ENCODE results near the gene GNB4.
A peak's percentile ranks its signal among the peaks of the same experiment; 100 is the strongest.

The GNB4 gene

DNA sequence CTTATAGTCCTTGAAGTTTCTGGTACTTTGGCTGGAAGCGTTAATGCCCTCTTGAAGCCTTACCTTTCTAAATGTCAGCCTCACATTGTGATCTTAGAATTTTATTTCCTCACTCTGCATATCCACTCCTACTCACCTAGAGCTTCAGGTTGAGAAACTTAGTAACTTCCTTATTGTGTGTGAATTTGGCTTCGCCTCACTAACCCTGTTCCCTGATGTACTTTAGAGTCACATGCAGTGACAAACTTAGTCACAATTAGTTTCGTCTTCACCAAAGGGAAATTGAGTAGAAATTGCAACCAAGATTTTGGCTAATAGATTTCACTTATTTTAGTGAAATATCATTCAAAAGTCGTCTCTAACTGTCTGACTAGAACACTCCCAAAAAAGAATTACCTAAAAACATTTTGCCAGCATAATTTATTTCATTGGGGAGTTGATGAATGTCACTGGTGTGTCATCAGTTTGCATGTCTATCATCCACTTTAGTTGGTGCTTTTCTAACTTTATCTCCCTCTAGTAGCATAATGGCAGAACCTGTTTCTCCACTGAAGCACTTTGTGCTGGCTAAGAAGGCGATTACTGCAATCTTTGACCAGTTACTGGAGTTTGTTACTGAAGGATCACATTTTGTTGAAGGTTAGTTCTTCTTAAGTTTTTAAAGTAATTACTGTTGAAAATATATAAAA, 102.8 kb downstream of the GNB4 start:
- no peak for DNase-seq

- peak; percentile 99 for DNase-seq
These were observed 103.7 kb downstream of the GNB4 start, which contains the start of gene MFN1 for GRCh38 chr3:179347345-179348194. Gene MFN1 (plus strand): TSS chr3:179347709. CDS start chr3:179348852, 1,143 bp downstream.

Measured in NCI-H1105 treated with DMSO at 0.1 percent for 48 hours (cell line).